Thoracic aorta (tissue), 2 donors: ENCODE measurements around the gene P3H2. TPM values are rescaled to one million over a fixed set of nuclear protein-coding genes. Genes with fewer than 3 reads are reported as not detected.
A peak's percentile ranks its signal among the peaks of the same experiment; 100 is the strongest.

ENCODE experiments used
- ATAC-seq: fragments of 150-250 bp; one replicate; pipeline ENCODE4 v1.8.0; 2017; ENCODE audit warnings: low read depth; ENCODE audit not compliant: insufficient number of reproducible peaks, low FRiP score
- DNase-seq: peaks from one replicate; pipeline ENCODE4 v3.0.0-alpha.2; 2020; ENCODE audit warnings: low spot score
- H3K27ac ChIP-seq, 2 donors: fragments of 200-600 bp; sonication (generic); 1 replicate in 1 of 2; 2 replicates in 1 of 2; pipeline ENCODE4 v1.5.1; 2016; ENCODE audit warnings: mild to moderate bottlenecking in 2 of 2, moderate library complexity in 2 of 2
- H3K27me3 ChIP-seq: fragments of 200-600 bp; sonication (generic); replicated peaks from 2 replicates; pipeline ENCODE4 v1.6.0; 2016; ENCODE audit warnings: mild to moderate bottlenecking; ENCODE audit not compliant: insufficient read depth
- H3K36me3 ChIP-seq: fragments of 200-600 bp; sonication (generic); one replicate; pipeline ENCODE4 v1.5.1; 2016
- H3K4me1 ChIP-seq, 2 donors: fragments of 200-600 bp; sonication (generic); 1 replicate in 1 of 2; 2 replicates in 1 of 2; pipeline versions ENCODE4 v1.5.1 to v1.6.0; 2016; ENCODE audit warnings: low read depth in 2 of 2, mild to moderate bottlenecking in 1 of 2; ENCODE audit not compliant: control insufficient read depth in 1 of 2
- H3K4me3 ChIP-seq: fragments of 200-600 bp; sonication (generic); 2 replicates; pipeline ENCODE4 v1.5.1; 2016; ENCODE audit warnings: mild to moderate bottlenecking
- H3K9me3 ChIP-seq: fragments of 200-600 bp; sonication (generic); 2 replicates; pipeline ENCODE4 v1.5.1; 2016
- total RNA-seq, 2 donors: library from RNA; depleted of rRNA; stranded (reverse); fragments of >200 nt; gene quantifications; one replicate each; pipeline versions ENCODE4 v1.1.0 to v1.2.3, GENCODE V29; 2016
- TF ChIP-seq, protein P1 (sequence below): fragments of 200-600 bp; sonication (generic); IDR thresholded peaks from one replicate; pipeline ENCODE4 v1.5.1; 2019; ENCODE audit warnings: antibody characterized with exemption

Gene P3H2
- total RNA-seq, 2 donors from 2014 or later, result 19.3 to 28.4 TPM

GRCh38 chr3:189978753-189979152, 141.9 kb downstream of the P3H2 start:
- Histone ChIP-seq H3K27me3 (no peaks in the 10 kb centered on the region), H3K27ac (no peak overlapping the region), H3K9me3 (no peaks in the 10 kb centered on the region), H3K4me1 (peaks cover 10 to 23% of the 10 kb centered on the region in 2 donors), H3K36me3 (no peaks in the 10 kb centered on the region), H3K4me3 (no peak overlapping the region)
- DNase-seq (no peak), ATAC-seq (no peak)
- TF ChIP-seq, protein P1, sequence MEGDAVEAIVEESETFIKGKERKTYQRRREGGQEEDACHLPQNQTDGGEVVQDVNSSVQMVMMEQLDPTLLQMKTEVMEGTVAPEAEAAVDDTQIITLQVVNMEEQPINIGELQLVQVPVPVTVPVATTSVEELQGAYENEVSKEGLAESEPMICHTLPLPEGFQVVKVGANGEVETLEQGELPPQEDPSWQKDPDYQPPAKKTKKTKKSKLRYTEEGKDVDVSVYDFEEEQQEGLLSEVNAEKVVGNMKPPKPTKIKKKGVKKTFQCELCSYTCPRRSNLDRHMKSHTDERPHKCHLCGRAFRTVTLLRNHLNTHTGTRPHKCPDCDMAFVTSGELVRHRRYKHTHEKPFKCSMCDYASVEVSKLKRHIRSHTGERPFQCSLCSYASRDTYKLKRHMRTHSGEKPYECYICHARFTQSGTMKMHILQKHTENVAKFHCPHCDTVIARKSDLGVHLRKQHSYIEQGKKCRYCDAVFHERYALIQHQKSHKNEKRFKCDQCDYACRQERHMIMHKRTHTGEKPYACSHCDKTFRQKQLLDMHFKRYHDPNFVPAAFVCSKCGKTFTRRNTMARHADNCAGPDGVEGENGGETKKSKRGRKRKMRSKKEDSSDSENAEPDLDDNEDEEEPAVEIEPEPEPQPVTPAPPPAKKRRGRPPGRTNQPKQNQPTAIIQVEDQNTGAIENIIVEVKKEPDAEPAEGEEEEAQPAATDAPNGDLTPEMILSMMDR, result no peak

GRCh38 chr3:189977174-189977573, 143.5 kb downstream of the P3H2 start:
- Histone ChIP-seq H3K9me3 (no peaks in the 10 kb centered on the region), H3K36me3 (no peaks in the 10 kb centered on the region), H3K4me1 (peaks cover 5 to 18% of the 10 kb centered on the region in 2 donors), H3K4me3 (no peak overlapping the region), H3K27me3 (no peaks in the 10 kb centered on the region), H3K27ac (no peak overlapping the region)
- ATAC-seq (no peak), DNase-seq (no peak)
- TF ChIP-seq, protein P1, result no peak

DNA sequence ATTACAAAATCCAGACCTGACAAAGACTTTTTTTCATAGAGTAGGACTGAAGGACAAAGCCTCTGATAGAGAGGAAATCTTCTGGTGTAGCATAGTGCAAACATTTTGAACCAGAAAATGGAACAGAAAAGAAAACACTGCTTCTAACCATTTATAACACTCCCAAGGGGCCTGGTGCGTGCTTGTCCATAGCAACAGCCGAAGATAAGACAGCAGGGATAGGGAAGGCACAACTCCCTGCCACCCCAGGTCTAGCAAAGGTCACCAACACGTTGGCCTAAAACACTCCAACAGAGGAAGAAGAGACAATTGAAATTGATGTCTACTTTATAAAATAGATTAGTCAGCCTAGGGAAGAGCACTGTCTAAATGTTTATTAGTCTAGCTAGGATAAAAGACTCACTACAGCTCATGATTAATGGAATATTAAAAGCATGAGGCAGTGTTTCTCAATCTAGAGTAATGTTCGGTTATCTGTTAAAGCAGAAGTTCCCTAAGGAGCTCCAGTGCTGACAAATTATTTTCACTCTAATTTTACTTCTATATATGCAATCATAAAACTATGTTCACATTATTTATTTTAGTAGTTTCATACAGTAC, 145.2 kb downstream of the P3H2 start:
- Histone ChIP-seq H3K27me3 (no peaks in the 10 kb centered on the region), H3K36me3 (no peaks in the 10 kb centered on the region), H3K4me3 (no peak overlapping the region), H3K9me3 (no peaks in the 10 kb centered on the region), H3K4me1 (peaks cover 0 to 6% of the 10 kb centered on the region in 2 donors), H3K27ac (no peak overlapping the region)
- no peak for DNase-seq
- TF ChIP-seq, protein P1, result no peak
- no peak for ATAC-seq

DNA sequence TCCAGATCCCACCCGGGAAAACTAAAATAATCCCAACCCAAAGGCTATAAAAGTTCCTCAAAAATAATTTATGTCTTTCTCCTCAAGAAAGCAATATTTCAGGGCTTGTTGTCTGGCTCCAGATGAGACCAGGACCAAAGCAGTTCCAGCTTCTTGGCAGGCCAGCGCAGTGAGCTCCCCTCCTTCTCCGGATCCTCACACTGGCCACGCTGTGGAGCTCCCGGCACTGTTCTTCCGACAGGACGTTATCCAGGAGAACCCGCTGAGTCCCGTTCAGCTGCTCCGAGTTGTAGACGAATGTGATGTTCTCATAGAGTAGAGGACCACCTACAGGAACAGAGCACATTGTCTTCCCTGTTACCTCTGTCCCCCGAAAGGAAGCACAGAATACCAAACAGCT, 146.3 kb downstream of the P3H2 start:
- H3K36me3 ChIP-seq, result no peaks in the 10 kb centered on the region
- no peak for ATAC-seq
- H3K27me3 ChIP-seq, result no peaks in the 10 kb centered on the region
- no peak for DNase-seq
- no peak overlapping the region for H3K27ac ChIP-seq
- TF ChIP-seq, protein P1, result no peak
- no peaks in the 10 kb centered on the region for H3K9me3 ChIP-seq
- no peak overlapping the region for H3K4me3 ChIP-seq
- peaks cover 0 to 6% of the 10 kb centered on the region in 2 donors for H3K4me1 ChIP-seq

DNA sequence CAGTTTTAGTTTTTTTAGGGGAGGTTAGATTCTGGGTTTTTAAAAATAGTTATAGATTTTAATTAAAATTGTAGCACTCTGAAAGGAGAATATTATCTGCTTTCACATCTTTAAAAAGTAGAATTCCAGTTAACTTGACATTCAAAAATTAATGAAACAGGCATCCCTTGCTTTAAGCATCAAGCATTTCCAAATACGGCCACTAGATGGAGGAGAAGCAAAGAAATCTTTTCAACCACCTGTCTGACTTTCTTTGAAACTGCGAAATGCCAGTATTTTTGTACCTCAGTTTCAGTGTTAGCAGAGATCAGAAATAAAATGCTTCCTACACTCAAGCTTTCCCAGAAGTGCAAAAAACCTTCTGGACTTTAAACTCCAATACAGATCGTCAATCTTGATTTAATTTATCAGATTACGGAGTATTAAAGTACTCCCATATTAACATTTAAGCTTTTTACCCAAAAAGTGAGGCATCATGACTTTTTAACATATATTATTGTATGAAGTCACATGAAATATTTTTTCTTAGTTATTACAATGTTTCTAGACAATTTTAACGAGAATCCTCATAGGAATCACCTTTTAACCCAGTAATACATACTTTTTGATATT, 153.3 kb downstream of the P3H2 start:
- no peak overlapping the region for H3K27ac ChIP-seq
- no peak for DNase-seq
- no peaks in the 10 kb centered on the region for H3K9me3 ChIP-seq
- no peak overlapping the region for H3K4me3 ChIP-seq
- TF ChIP-seq, protein P1, result peak; percentile 87
- no peaks in the 10 kb centered on the region for H3K36me3 ChIP-seq
- no peak for ATAC-seq
- no peaks in the 10 kb centered on the region for H3K4me1 ChIP-seq
- H3K27me3 ChIP-seq, result no peaks in the 10 kb centered on the region
